ENCODE data around the gene CTDP1. TPM values are rescaled to one million over a fixed set of nuclear protein-coding genes. Genes with fewer than 3 reads are reported as not detected.

CTDP1 gene
- total RNA-seq, 4 donors from 2014 or later, result 12.3 to 21.8 (median 16.5) TPM

GRCh38 chr18:79794846-79795245 lies 115.2 kb downstream of the CTDP1 start:
- Histone ChIP-seq H3K4me3 (no peak overlapping the region), H3K9me3 (no peaks in the 10 kb centered on the region), H3K4me1 (peaks cover 5 to 10% of the 10 kb centered on the region in 2 donors), H3K36me3 (no peaks in the 10 kb centered on the region), H3K27ac (no peak overlapping the region), H3K27me3 (peaks cover 35 to 56% (median 53%) of the 10 kb centered on the region in 3 donors)
- TF ChIP-seq POLR2A (IDR thresholded peaks at IDR 0.05), result no peak
- TF ChIP-seq, protein P1, sequence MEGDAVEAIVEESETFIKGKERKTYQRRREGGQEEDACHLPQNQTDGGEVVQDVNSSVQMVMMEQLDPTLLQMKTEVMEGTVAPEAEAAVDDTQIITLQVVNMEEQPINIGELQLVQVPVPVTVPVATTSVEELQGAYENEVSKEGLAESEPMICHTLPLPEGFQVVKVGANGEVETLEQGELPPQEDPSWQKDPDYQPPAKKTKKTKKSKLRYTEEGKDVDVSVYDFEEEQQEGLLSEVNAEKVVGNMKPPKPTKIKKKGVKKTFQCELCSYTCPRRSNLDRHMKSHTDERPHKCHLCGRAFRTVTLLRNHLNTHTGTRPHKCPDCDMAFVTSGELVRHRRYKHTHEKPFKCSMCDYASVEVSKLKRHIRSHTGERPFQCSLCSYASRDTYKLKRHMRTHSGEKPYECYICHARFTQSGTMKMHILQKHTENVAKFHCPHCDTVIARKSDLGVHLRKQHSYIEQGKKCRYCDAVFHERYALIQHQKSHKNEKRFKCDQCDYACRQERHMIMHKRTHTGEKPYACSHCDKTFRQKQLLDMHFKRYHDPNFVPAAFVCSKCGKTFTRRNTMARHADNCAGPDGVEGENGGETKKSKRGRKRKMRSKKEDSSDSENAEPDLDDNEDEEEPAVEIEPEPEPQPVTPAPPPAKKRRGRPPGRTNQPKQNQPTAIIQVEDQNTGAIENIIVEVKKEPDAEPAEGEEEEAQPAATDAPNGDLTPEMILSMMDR (IDR thresholded peaks at IDR 0.05 in 4 of 5, conservative IDR thresholded peaks at IDR 0.05 in 1 of 5), result no peak
- in situ Hi-C loops (cut with MboI; ENCODE audit: low sequenced_read_pairs in 4 of 4), result no loop called here
- ATAC-seq, result no peak
- no peak for DNase-seq
- intact Hi-C loops (cut with DNase I; ENCODE audit: low total_unique reads), result no loop called here

DNA sequence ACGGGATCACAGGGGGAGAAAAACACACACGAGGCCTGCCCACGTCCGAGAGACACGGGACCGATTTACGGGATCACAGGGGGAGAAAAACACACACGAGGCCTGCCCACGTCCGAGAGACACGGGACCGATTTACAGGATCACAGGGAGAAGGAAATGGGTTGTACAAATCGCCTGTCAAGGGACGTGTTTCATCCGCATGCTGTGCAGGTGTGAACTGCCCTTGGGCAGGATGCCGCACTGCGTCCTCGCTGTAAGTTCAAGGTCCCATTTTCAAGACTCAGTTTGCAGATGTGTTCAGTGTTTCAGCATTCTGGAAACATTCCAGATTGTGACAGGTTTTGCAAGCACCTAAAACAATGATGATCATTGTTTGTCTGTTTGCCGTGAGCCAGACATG lies 115.8 kb downstream of the CTDP1 start:
- ATAC-seq (no peak), DNase-seq (no peak)
- no peak overlapping the region for H3K4me3 ChIP-seq
- peaks cover 5 to 10% of the 10 kb centered on the region in 2 donors for H3K4me1 ChIP-seq
- H3K36me3 ChIP-seq, result no peaks in the 10 kb centered on the region
- no peak overlapping the region for H3K27ac ChIP-seq
- H3K27me3 ChIP-seq, result peaks cover 36 to 55% (median 52%) of the 10 kb centered on the region in 3 donors
- intact Hi-C loops (cut with DNase I; ENCODE audit: low total_unique reads), result no loop called here
- H3K9me3 ChIP-seq, result no peaks in the 10 kb centered on the region
- in situ Hi-C loops (cut with MboI; ENCODE audit: low sequenced_read_pairs in 4 of 4), result no loop called here
- TF ChIP-seq POLR2A (IDR thresholded peaks at IDR 0.05), result no peak
- TF ChIP-seq, protein P1 (IDR thresholded peaks at IDR 0.05 in 4 of 5, conservative IDR thresholded peaks at IDR 0.05 in 1 of 5), result no peak

DNA sequence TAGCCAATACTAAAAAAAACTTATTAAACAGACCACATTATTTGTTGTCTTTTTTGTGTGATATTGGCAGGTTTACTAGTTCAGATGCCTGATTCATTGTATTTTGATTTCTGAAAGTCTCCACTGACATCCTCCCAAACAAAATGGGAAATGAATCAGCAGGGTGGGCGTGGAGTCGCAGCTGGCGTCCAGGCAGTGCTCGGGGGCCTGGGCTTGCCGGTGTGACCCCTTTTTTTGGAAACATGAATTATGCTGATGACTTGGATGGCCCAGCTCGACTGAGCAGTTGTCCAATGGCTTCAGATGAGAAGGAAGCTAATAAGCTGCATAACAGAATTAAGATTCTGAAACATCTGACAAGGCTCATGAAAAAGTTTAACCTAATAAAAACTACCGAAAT lies 116.4 kb downstream of the CTDP1 start:
- no peak overlapping the region for H3K4me3 ChIP-seq
- H3K27ac ChIP-seq, result no peak overlapping the region
- TF ChIP-seq, protein P1 (IDR thresholded peaks at IDR 0.05 in 4 of 5, conservative IDR thresholded peaks at IDR 0.05 in 1 of 5), result no peak
- no peak for TF ChIP-seq POLR2A (IDR thresholded peaks at IDR 0.05)
- in situ Hi-C loops (cut with MboI; ENCODE audit: low sequenced_read_pairs in 4 of 4), result no loop called here
- DNase-seq (no peak), ATAC-seq (no peak)
- H3K36me3 ChIP-seq, result no peaks in the 10 kb centered on the region
- peaks cover 34 to 49% (median 48%) of the 10 kb centered on the region in 3 donors for H3K27me3 ChIP-seq
- no peaks in the 10 kb centered on the region for H3K9me3 ChIP-seq
- intact Hi-C loops (cut with DNase I; ENCODE audit: low total_unique reads), result no loop called here
- peaks cover 5 to 10% of the 10 kb centered on the region in 2 donors for H3K4me1 ChIP-seq

DNA sequence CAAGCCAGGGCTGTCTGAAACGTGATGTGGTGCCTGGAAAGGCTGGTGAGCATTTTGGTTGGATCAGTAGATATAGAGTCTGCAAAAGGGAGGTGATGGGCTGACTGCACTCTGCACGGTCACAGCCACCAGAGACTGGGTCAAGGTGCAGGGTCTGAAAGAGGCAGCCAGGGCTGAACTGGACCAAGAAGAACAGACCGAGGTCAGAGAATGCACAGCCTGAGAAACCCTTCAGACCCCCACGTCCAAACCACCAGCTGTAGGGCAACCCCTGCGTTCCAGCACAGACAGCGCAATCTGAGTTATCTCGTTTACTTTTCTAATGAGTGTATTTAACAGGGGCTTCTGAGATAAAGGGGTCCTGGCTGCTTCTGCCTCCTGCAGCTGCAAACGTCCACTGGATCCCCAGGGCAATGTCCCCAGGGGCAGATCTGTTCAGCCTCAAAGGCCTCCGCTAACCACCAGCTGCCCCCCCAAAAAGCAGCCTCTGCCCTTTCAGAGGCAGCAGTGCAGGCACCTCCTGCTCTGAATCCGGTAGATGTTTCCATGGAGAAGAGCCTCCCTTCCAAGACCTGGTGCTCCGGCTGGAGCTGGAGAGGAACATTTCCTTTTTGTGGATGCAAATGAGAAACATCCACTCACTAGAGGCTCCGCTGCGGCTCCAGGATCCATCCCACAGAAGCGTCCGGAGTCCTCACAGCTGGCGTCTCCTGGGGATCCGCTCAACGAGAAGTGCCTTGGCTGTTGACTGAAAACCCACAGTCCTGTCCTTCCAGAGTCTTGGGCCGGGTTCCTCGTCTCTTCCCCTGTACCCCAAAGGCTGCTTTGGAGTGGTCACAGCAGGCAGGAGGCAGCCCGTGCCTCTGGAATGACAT lies 117.2 kb downstream of the CTDP1 start:
- Histone ChIP-seq H3K4me1 (peaks cover 5 to 10% of the 10 kb centered on the region in 2 donors), H3K9me3 (no peaks in the 10 kb centered on the region), H3K36me3 (no peaks in the 10 kb centered on the region), H3K27me3 (peaks cover 32 to 45% (median 43%) of the 10 kb centered on the region in 3 donors), H3K4me3 (no peak overlapping the region), H3K27ac (no peak overlapping the region)
- no peak for ATAC-seq
- in situ Hi-C loops (cut with MboI; ENCODE audit: low sequenced_read_pairs in 4 of 4) (no loop called here), intact Hi-C loops (cut with DNase I; ENCODE audit: low total_unique reads) (no loop called here)
- no peak for DNase-seq
- no peak for TF ChIP-seq POLR2A (IDR thresholded peaks at IDR 0.05)
- TF ChIP-seq, protein P1 (IDR thresholded peaks at IDR 0.05 in 4 of 5, conservative IDR thresholded peaks at IDR 0.05 in 1 of 5), result no peak

Data from gastrocnemius medialis (tissue), 4 donors.